Smooth muscle cell (in vitro differentiated cells): ENCODE measurements around the gene COMMD6. TPM values are rescaled to one million over a fixed set of nuclear protein-coding genes. Genes with fewer than 3 reads are reported as not detected.

ENCODE experiments used
- DNase-seq: peaks from one replicate; lab custom pipeline; 2025; ENCODE audit not compliant: unreplicated experiment; lab: John Stamatoyannopoulos, UW
- H2AFZ ChIP-seq: fragments of 200-600 bp; sonication (generic); 2 replicates; pipeline ENCODE4 v1.6.0; 2016; ENCODE audit warnings: antibody characterized with exemption, low read depth, mild to moderate bottlenecking
- H3F3A ChIP-seq: fragments of 200-600 bp; sonication (generic); 2 replicates; pipeline ENCODE4 v1.6.0; 2017; ENCODE audit warnings: antibody characterized with exemption, low read depth
- H3K27ac ChIP-seq: fragments of 200-600 bp; sonication (generic); 2 replicates; pipeline ENCODE4 v1.5.1; 2016; ENCODE audit warnings: low read depth, mild to moderate bottlenecking
- H3K27me3 ChIP-seq: fragments of 200-600 bp; sonication (generic); 2 replicates; pipeline ENCODE4 v1.6.1; 2016; ENCODE audit warnings: low read depth, mild to moderate bottlenecking
- H3K36me3 ChIP-seq: fragments of 200-600 bp; sonication (generic); 2 replicates; pipeline ENCODE4 v1.5.1; 2016; ENCODE audit warnings: low read depth
- H3K4me1 ChIP-seq: fragments of 200-600 bp; sonication (generic); 2 replicates; pipeline ENCODE4 v1.5.1; 2016; ENCODE audit warnings: low read depth
- H3K4me2 ChIP-seq: fragments of 200-600 bp; sonication (generic); 2 replicates; pipeline ENCODE4 v1.6.0; 2016; ENCODE audit warnings: mild to moderate bottlenecking
- H3K4me3 ChIP-seq: fragments of 200-600 bp; sonication (generic); 2 replicates; pipeline ENCODE4 v1.5.1; 2016; ENCODE audit warnings: mild to moderate bottlenecking
- H3K79me2 ChIP-seq: fragments of 200-600 bp; sonication (generic); 2 replicates; pipeline ENCODE4 v1.6.0; 2016; ENCODE audit warnings: low read depth, mild to moderate bottlenecking
- H3K9ac ChIP-seq: fragments of 200-600 bp; sonication (generic); 2 replicates; pipeline ENCODE4 v1.6.0; 2016; ENCODE audit warnings: low read depth
- H3K9me3 ChIP-seq: fragments of 200-600 bp; sonication (generic); replicated peaks from 2 replicates; pipeline ENCODE4 v1.5.1; 2016; ENCODE audit warnings: low read depth
- H4K20me1 ChIP-seq: fragments of 200-600 bp; sonication (generic); 2 replicates; pipeline ENCODE4 v1.6.0; 2016; ENCODE audit warnings: low read depth
- WGBS: methylation state at CpG from one replicate; pipeline ENCODE4 v1.1.7; 2016; ENCODE audit warnings: low lambda C conversion rate; 5-methylcytosine and 5-hydroxymethylcytosine counted together
- polyA plus RNA-seq: library from polyadenylated mRNA; unstranded; fragments of >200 nt; fragmentation: Nextera tagmentation; extraction: Ambion mirVana; gene quantifications from 2 replicates; pipeline ENCODE4 v1.2.1, GENCODE V29; 2016
- total RNA-seq: library from RNA; depleted of rRNA; stranded (reverse); fragments of >200 nt; gene quantifications from 2 replicates; pipeline ENCODE4 v1.2.3, GENCODE V29; 2014
- TF ChIP-seq, protein P1 (sequence below): fragments of 200-600 bp; sonication (generic); IDR thresholded peaks from 2 replicates; pipeline ENCODE4 v1.5.1; 2017; ENCODE audit warnings: borderline replicate concordance, mild to moderate bottlenecking, antibody characterized with exemption; ENCODE audit not compliant: insufficient read depth, poor library complexity, severe bottlenecking

COMMD6 gene
- total and polyA plus RNA-seq, 2 experiments from 2014 or later, result 270 to 291 TPM

DNA sequence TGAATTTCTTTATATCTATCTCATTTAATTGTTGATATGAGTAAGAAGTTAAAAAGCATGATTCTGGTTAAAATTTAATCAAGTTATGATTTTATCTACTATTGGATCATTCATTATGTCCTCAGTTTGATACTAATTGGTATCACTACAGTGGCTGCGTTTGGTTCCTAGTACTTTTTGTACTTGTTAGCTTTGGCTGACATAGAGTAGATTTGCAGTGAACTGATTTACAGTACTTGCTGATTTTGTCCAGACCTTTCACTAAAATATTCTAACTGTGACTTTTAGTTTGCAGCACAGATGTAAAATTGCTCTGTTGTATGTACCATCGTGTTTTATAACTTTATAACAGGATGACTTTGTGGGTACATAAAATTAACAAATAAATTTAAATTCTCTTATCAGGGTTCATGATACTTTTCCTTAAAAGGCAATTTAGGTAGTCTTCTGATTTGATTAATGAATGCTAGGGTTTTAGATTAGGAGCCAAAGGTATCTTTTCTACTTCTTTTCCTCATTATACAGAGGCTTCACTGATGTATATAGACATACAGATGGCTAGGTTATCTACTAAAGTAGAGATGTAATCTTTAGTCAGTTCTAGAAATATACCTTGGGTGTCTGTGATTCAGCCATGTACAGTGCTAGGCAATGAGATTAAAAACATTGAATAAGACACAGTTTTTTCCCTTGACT, 20.7 kb upstream of the COMMD6 start:
- TF ChIP-seq, protein P1, sequence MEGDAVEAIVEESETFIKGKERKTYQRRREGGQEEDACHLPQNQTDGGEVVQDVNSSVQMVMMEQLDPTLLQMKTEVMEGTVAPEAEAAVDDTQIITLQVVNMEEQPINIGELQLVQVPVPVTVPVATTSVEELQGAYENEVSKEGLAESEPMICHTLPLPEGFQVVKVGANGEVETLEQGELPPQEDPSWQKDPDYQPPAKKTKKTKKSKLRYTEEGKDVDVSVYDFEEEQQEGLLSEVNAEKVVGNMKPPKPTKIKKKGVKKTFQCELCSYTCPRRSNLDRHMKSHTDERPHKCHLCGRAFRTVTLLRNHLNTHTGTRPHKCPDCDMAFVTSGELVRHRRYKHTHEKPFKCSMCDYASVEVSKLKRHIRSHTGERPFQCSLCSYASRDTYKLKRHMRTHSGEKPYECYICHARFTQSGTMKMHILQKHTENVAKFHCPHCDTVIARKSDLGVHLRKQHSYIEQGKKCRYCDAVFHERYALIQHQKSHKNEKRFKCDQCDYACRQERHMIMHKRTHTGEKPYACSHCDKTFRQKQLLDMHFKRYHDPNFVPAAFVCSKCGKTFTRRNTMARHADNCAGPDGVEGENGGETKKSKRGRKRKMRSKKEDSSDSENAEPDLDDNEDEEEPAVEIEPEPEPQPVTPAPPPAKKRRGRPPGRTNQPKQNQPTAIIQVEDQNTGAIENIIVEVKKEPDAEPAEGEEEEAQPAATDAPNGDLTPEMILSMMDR, result no peak

DNA sequence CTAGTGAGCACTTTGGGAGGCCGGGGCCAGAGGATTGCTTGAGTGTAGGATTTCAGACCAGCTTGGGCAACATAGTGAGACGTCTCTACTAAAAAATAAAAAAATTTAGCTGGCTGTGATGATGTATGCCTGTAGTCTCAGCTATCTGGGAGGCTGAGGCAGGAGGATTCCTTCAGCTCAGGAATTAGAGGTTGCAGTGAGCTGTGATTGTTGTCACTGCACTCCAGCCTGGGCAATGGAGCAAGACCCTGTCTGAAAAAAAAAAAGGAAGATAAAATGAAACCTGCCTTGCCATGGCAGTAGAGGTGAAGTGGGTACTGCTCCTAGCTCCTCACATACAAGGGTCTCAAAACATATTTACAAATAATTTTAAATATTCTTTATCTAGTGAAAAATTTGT, 19.3 kb upstream of the COMMD6 start:
- no peak overlapping the region for H3K4me3 ChIP-seq
- no peak overlapping the region for H3K27ac ChIP-seq
- no peak for DNase-seq
- no peaks in the 10 kb centered on the region for H4K20me1 ChIP-seq
- H3K36me3 ChIP-seq, result no peaks in the 10 kb centered on the region
- H3F3A ChIP-seq, result no peaks in the 10 kb centered on the region
- 93% methylated on average over 2 of the region's 2 CpGs for WGBS
- H2AFZ ChIP-seq, result no peak overlapping the region
- H3K9ac ChIP-seq, result no peak overlapping the region
- TF ChIP-seq, protein P1, result no peak
- H3K4me2 ChIP-seq, result no peak overlapping the region
- H3K4me1 ChIP-seq, result no peaks in the 10 kb centered on the region
- H3K9me3 ChIP-seq, result no peaks in the 10 kb centered on the region
- H3K27me3 ChIP-seq, result no peaks in the 10 kb centered on the region
- H3K79me2 ChIP-seq, result peaks cover 31% of the 10 kb centered on the region

More for the DNA sequence above, 20.7 kb upstream of the COMMD6 start:
- Histone ChIP-seq H3K27me3 (no peaks in the 10 kb centered on the region), H3K9me3 (no peaks in the 10 kb centered on the region), H3K36me3 (no peaks in the 10 kb centered on the region), H3K79me2 (peaks cover 18% of the 10 kb centered on the region), H3K27ac (no peak overlapping the region), H3K4me1 (no peaks in the 10 kb centered on the region), H4K20me1 (no peaks in the 10 kb centered on the region), H3K4me3 (no peak overlapping the region), H3K4me2 (no peak overlapping the region), H3K9ac (no peak overlapping the region), H3F3A (no peaks in the 10 kb centered on the region), H2AFZ (no peak overlapping the region)
- no peak for DNase-seq
- WGBS, result 86% methylated on average over 2 of the region's 2 CpGs

DNA sequence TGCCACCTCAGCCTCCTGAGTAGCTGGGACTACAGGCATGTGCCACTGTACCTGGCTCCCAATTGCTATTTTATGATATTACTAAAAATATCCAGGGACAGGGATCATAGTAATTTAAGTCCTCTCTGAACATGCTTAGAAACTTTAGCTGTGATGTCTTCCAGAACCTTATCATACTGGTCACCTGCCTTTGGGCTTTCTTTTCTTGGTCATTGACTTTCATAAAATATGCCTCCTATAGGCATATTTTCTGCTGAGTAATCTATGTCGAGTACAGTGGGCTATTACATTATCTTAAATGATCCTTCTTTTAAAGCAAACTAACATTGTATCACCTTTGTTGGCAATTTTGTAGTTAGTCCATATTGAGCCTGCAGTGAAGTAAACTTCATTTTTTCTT, 18.2 kb upstream of the COMMD6 start:
- Histone ChIP-seq H3F3A (peaks cover 1% of the 10 kb centered on the region), H3K27me3 (no peaks in the 10 kb centered on the region), H4K20me1 (no peaks in the 10 kb centered on the region), H3K27ac (no peak overlapping the region), H3K9me3 (no peaks in the 10 kb centered on the region), H3K79me2 (peaks cover 42% of the 10 kb centered on the region), H3K4me1 (peaks cover 2% of the 10 kb centered on the region), H2AFZ (no peak overlapping the region), H3K4me2 (no peak overlapping the region), H3K36me3 (no peaks in the 10 kb centered on the region), H3K4me3 (no peak overlapping the region), H3K9ac (no peak overlapping the region)
- no peak for DNase-seq
- TF ChIP-seq, protein P1, result no peak
- WGBS, result 97% methylated on average over 1 of the region's 1 CpG

DNA sequence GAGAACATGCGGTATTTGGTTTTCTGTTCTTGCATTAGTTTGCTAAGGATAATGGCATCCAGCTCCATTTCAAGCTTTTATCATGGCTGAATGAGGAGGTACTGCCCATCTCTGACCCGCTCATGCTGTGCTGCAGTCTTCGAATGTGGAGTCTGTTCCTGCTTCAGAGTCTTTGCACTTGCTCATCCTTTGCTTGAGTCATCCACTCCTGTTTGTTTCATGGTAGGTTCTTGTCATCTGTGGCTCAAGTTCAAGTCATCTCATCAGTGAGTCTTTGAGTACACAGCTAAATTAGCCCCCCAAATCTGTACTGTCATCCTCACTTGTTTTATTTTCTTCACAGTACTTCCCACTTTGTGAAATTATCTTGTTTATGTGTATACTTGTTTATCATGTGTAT, 17.3 kb upstream of the COMMD6 start:
- no peak overlapping the region for H3K27ac ChIP-seq
- H3K9me3 ChIP-seq, result no peaks in the 10 kb centered on the region
- 95% methylated on average over 3 of the region's 3 CpGs for WGBS
- peaks cover 47% of the 10 kb centered on the region for H3K79me2 ChIP-seq
- no peaks in the 10 kb centered on the region for H3K36me3 ChIP-seq
- H4K20me1 ChIP-seq, result no peaks in the 10 kb centered on the region
- no peak overlapping the region for H3K9ac ChIP-seq
- no peak overlapping the region for H3K4me3 ChIP-seq
- no peak overlapping the region for H2AFZ ChIP-seq
- DNase-seq, result no peak
- peaks cover 4% of the 10 kb centered on the region for H3F3A ChIP-seq
- peaks cover 5% of the 10 kb centered on the region for H3K4me1 ChIP-seq
- H3K4me2 ChIP-seq, result no peak overlapping the region
- H3K27me3 ChIP-seq, result no peaks in the 10 kb centered on the region
- TF ChIP-seq, protein P1, result no peak
